ENCODE measurements around the gene GABRR3.
"Not testable (repeated sequence)": the region's sequence is repeated elsewhere in the genome, so short reads cannot be mapped to it uniquely, and the experiment has no call there.

The GABRR3 gene

GRCh38 chr3:98021830-98022560, 13.1 kb downstream of the GABRR3 start:
- DNase-seq (ENCODE audit: low read depth): no peak

- DNase-seq (ENCODE audit: low read depth): no peak
These were observed 14.7 kb downstream of the GABRR3 start for GRCh38 chr3:98020412-98020811.

GRCh38 chr3:98018301-98018700, 16.8 kb downstream of the GABRR3 start:
- no peak for DNase-seq (ENCODE audit: low read depth)

DNA sequence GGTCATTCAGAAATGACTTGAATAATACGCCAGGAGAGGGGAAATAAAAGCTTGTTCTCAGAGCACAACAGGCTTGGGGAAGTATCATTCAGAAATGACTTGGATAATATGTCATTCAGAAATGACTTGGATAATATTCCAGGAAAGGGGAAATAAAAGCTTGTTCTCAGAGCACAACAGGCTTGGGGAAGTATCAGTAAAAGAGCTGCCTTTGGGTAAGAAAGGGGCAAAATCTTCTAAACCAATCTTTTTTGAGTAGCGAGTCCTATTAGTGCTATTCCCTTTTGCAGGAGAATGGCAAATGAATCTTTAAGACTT, 20.9 kb downstream of the GABRR3 start:
- no peak for DNase-seq (ENCODE audit: low read depth)

DNA sequence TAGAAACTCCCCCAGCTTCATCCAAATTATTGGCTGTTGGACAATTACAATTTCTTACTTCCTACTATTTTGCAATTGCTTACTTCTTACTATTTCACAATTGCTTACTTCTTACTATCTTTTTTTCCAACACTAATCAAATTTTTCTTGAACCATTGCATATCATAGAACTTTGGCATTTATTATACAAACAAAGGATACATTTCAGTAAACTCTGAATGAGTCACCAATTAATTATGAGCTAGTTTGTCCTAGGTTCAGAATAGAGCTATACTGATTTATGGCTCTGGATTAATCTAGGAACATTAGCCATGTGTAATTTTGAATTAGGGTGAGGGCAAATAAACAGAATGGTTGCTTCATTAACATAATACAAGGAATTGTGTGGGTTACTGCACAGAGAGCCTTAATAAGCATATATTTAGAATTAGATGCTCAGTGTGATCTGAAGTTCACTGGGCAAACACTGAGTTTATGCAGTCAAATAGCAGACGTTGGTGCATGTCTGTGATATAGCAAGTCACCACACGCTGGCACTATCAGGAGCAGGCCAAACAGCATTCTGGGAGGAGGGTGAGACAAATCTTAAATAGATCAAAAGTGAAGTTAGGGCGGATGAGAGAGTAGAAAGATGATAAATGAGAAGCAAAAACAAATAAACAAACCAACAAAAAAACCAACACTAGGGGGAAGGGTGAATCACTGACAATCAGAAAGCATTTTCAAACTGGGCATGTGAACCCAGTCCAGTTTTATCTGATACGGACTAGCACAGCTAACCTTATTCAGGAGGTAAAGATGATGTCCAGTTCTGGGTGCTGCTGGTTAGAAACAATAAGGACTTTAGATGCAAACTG, 21.5 kb downstream of the GABRR3 start:
- DNase-seq (ENCODE audit: low read depth): no peak

DNA sequence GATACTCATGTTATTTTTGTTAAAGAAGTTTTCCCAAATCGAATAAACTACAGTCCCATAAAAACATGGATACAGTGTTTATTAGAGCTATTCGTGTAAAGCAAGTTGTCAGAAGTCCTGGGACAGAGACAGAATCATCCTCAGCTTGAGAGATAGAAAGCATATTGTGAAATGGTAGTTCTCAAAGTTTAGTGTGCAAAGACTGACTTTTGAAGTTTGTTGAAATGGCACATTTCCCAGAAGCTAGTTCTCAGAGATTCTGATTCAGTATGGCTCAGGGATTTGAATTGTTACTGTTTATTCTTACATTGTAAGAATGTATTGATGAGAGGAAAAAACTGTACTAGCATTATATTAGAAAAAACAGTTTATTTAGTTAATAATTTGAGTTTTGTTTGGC, 22.1 kb downstream of the GABRR3 start:
- no peak for DNase-seq (ENCODE audit: low read depth)

- DNase-seq (ENCODE audit: low read depth): not testable (repeated sequence)
These were observed 24.1 kb downstream of the GABRR3 start for GRCh38 chr3:98010883-98011449.

- DNase-seq (ENCODE audit: low read depth): no peak
These were observed 24.8 kb downstream of the GABRR3 start for GRCh38 chr3:98010194-98010882.

GRCh38 chr3:98008855-98009254, 26.3 kb downstream of the GABRR3 start:
- DNase-seq (ENCODE audit: low read depth): no peak

DNA sequence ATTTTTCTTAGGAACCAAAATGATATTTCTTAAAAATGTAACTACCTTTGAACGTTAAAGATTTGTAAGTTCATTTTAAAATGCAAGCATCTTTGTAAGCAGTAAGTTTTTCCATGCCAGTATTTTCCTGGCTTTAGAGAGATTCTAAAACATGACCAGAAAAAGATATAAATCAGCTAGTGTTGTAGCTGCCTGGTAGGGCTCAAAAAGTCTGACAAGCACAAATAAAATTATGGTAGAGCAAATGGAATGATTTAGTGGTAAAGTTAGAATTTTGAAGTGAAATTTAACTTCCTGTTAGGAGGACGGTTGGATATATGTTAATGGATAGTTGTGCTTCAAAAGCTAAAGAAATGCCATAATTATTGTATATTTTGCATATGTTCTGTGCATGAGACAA, 29.7 kb downstream of the GABRR3 start:
- DNase-seq (ENCODE audit: low read depth): no peak

DNA sequence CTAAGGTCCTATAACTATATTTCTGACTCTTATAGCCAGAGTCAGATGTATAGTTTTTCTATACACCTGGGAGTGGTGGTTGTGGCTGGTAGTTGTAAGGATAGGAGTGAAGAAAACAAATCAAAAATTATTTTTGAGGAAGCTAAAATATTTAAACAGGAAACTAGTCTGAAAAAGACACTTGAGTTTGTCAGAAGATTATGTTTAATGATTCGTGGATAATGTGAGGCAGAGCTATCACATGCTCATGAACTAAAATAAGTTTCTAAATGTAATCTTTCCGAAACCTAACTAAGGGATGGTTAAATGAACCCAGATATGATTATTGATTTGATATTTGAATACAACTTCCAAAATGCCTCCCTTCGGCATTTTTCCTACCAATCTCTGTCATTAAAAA, 30.4 kb downstream of the GABRR3 start:
- DNase-seq (ENCODE audit: low read depth): no peak

DNA sequence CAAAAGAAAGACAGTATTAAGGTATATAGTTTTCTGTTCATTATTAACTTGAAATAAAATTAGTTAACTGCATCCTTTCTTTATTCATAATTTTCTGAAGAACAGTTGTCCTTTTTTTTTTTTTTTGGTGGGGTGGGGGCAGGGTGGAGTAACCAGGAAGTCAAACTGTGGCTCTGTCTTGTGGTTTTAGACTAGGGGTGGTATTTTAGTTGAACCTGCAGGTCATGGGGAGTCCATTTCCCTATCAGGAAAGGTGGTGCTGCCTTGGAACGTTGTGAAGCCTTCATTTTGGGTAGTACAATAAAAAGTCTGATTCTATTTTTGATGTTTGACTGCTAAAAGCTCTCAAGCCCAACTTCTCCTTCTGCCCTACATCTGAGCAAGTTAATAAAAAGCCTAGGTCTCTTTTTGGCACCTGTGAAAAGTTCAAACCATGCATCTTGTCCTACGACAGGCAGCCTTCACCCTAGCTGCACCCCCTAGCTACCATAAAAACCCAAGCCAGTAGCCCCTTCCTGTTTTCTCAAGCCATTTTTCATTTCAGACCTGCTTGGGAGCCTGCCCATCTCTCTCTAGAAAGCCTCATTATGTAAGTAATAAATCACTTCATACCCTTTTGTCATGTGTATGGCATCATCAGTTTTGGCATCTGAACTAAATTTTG, 31.7 kb downstream of the GABRR3 start:
- no peak for DNase-seq (ENCODE audit: low read depth)

- no peak for DNase-seq (ENCODE audit: low read depth)
These were observed 32.4 kb downstream of the GABRR3 start for GRCh38 chr3:98002717-98003116.

DNA sequence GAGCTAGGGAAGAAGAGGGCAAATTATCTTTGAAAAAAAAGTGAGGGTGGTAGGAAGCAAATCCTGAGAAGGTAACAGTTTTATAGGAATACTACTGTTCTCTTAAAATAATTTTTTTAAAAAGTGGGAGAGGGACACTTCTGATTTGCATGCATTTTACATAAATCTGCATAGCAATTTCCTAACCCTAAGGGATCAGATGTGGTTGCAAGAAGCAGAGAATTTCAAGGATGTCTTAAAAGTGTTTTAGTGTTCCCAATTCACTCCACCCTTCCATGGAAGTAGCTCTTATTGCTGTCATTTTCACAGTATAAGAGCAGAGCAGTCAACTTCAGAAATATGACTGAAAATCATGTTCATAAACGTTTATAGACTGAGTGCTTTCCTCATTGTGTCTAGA, 35.1 kb downstream of the GABRR3 start:
- DNase-seq (ENCODE audit: low read depth): no peak

- no peak for DNase-seq (ENCODE audit: low read depth)
These were observed 36.0 kb downstream of the GABRR3 start for GRCh38 chr3:97999103-97999502.

DNA sequence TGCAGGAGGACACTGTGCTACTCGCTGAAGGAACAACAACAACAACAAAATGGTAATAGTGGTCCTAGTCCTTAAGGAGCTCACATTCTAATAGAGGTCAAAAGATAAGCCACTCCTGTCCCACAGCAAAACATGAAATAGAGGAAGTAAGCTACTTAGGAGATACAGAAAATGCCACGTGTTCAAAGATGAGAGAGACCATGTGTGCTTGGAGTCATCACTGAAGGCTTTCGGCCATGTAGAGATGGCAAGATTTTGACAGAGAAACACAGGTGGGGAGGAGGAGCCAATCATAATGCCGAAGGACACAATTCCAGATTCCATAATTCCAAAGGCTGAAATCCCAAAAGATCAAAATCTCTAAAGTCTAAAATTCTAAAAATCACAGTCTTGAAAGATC, 38.1 kb downstream of the GABRR3 start:
- no peak for DNase-seq (ENCODE audit: low read depth)

DNA sequence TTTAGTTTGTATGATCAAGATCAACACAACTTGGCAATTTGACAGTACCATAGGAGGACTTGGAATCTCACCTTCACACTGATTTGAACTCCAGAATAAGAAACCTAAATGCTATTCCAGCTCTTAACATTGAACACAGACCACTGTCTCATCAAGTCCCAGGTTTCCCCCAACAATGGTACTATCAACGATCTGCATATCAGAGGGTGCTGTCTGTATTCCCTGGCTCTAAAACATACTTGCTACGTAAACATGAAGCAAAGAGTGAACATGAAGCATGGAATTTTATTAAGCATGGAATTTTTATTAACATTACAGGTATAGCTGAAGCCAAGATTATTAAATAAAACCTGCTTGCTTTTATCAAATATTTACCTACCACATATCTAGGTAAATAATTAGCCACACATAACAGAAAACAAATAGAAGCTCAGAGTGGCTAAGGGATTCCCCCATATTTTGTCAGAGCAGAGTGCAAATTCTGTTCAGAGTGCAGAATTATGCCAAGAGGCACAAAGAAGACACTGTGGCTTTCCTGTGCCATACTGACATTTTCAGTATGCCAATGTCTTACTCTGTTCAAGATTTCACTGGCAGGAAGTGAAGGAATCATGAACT, 40.7 kb downstream of the GABRR3 start:
- no peak for DNase-seq (ENCODE audit: low read depth)

DNA sequence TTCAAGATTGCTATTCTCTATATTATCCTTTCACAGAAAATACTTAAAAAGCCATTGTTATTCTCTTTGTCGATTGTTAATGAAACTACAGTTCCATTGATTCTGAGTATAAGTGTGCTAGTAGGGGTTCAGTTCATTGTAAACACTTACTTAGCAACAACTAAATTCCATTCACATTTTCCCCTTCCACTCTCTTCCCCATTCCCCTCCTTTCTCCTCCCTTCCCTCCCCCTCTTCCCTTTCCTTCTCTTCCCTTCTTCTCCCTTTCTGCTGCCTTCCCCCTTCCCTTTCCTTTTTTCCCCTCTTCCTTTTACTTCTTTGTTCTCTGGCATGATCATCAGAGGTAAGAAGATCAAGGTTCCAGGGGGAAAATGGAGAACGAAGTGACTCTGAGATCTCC, 41.6 kb downstream of the GABRR3 start:
- no peak for DNase-seq (ENCODE audit: low read depth)

DNA sequence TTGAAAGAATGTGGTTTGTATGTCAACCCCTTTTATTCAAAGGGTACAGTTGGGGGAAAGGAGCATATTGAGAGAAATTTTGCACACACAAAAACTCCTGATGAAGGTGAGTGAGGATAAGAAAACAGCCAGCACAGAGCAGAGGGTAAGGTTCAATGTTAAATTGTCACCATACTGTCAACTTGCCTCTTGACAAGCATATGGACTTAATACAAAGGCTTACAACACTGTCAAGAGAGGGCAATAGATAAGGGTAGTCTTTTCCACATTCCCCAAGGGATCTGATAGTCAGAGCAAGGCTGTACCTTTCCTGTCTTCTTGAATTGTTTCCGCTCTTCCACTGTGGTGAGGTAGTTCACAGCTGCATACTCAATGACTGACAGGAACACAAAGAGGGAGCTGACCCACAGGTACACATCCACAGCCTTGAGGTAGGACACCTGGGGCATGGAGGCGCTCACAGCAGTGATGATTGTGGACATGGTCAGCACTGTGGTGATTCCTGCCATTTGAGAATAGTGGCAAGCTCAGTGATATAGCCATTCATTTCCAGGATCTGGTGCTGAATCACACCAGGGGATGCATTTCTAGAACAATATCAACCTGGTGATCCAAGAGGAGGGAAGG, 42.5 kb downstream of the GABRR3 start:
- DNase-seq (ENCODE audit: low read depth): no peak

GRCh38 chr3:97991293-97991682, 43.8 kb downstream of the GABRR3 start:
- DNase-seq (ENCODE audit: low read depth): no peak

GRCh38 chr3:97990624-97991292, 44.4 kb downstream of the GABRR3 start:
- DNase-seq (ENCODE audit: low read depth): no peak

Measured in HS-27A (cell line).